GM12878 (cell line): ENCODE measurements around the gene HINFP. TPM values are rescaled to one million over a fixed set of nuclear protein-coding genes. Genes with fewer than 3 reads are reported as not detected.

ENCODE experiments used
- ATAC-seq: fragments of 200-7000 bp; cut with Tn5 transposase; 3 replicates; pipeline ENCODE4 v1.9.1; 2020; ENCODE audit warnings: mild to moderate bottlenecking, moderate library complexity
- BruUV-seq: library from RNA; stranded (reverse); fragments of 400-500 nt; replicated peaks from 2 replicates; lab custom pipeline; 2021; lab: Mats Ljungman, UMichigan
- CTCF ChIA-PET: fragments of 300-600 bp; sonication (Branson Sonifier 250); formaldehyde crosslinking; extraction: SDS; loops from one replicate; lab custom pipeline; 2021; ENCODE audit warnings: inconsistent platforms; lab: Yijun Ruan, JAX
- POLR2A ChIA-PET: fragments of 350-600 bp; formaldehyde crosslinking; extraction: SDS; loops from one replicate; lab custom pipeline; 2021; ENCODE audit warnings: inconsistent platforms; lab: Charles Lee
- RAD21 ChIA-PET: fragments of 300-600 bp; sonication (Branson Sonifier 250); formaldehyde crosslinking; loops from one replicate; lab custom pipeline; 2023; ENCODE audit warnings: antibody characterized with exemption; ENCODE audit not compliant: unreplicated experiment; lab: Charles Lee
- SMC1A ChIA-PET: fragments of 300-600 bp; sonication (Branson Sonifier 250); formaldehyde crosslinking; loops from one replicate; lab custom pipeline; 2023; ENCODE audit not compliant: unreplicated experiment, uncharacterized antibody; lab: Charles Lee
- DNase-seq: peaks from one replicate; pipeline ENCODE4 v3.0.0-alpha.2; 2011; ENCODE audit warnings: low read depth, low spot score
- FAIRE-seq: peaks from 3 replicates; lab custom pipeline; 2011; peaks lifted over from hg19 to GRCh38; lab: Jason Lieb, UNC
- H2AFZ ChIP-seq: 2 replicates; pipeline ENCODE4 v1.6.0; 2011; ENCODE audit warnings: low read depth, low read length, control low read depth; ENCODE audit not compliant: control insufficient read depth
- H3K27ac ChIP-seq: 2 replicates; pipeline ENCODE4 v1.5.1; 2011; ENCODE audit warnings: control low read depth; ENCODE audit not compliant: control insufficient read depth, insufficient read depth
- H3K27me3 ChIP-seq, 2 experiments: replicated peaks in 1 of 2; 2 replicates each; pipeline versions ENCODE4 v1.6.0 to v1.6.1; 2011; ENCODE audit warnings: low read length in 1 of 2; ENCODE audit not compliant: control insufficient read depth in 2 of 2, insufficient read depth in 2 of 2
- H3K36me3 ChIP-seq, 2 experiments: 2 replicates each; pipeline ENCODE4 v1.5.1; 2011; ENCODE audit warnings: low read length in 1 of 2; ENCODE audit not compliant: control insufficient read depth in 2 of 2, insufficient read depth in 2 of 2
- H3K4me1 ChIP-seq: 2 replicates; pipeline ENCODE4 v1.6.1; 2011; ENCODE audit warnings: mild to moderate bottlenecking, low read length, moderate library complexity, mixed read lengths; ENCODE audit not compliant: control insufficient read depth, insufficient read depth
- H3K4me2 ChIP-seq: 2 replicates; pipeline ENCODE4 v1.6.0; 2011; ENCODE audit warnings: control low read depth; ENCODE audit not compliant: control insufficient read depth, insufficient read depth
- H3K4me3 ChIP-seq: fragments of 200-600 bp; sonication (generic); 2 replicates; pipeline ENCODE4 v1.5.1; 2016
- H3K79me2 ChIP-seq: 2 replicates; pipeline ENCODE4 v1.6.0; 2011; ENCODE audit warnings: low read length; ENCODE audit not compliant: control insufficient read depth, insufficient read depth
- H3K9ac ChIP-seq: 2 replicates; pipeline ENCODE4 v1.8.0; 2011; ENCODE audit warnings: low read length, control low read depth, mixed read lengths; ENCODE audit not compliant: control insufficient read depth, insufficient read depth
- H3K9me3 ChIP-seq: replicated peaks from 3 replicates; pipeline ENCODE4 v1.5.1; 2011; ENCODE audit warnings: mild to moderate bottlenecking, low read length; ENCODE audit not compliant: control insufficient read depth, insufficient read depth
- H4K20me1 ChIP-seq: 2 replicates; pipeline ENCODE4 v1.6.0; 2011; ENCODE audit not compliant: control insufficient read depth, insufficient read depth
- CEBPZ ChIP-seq: fragments of 150-350 bp; IDR thresholded peaks from 2 replicates; pipeline ENCODE4 v1.6.1; 2016; ENCODE audit warnings: low read depth, low read length
- CREM ChIP-seq: IDR thresholded peaks from 2 replicates; pipeline ENCODE4 v1.6.1; 2014; ENCODE audit warnings: antibody characterized with exemption, low read depth
- EED ChIP-seq: sonication (generic); IDR thresholded peaks from 2 replicates; pipeline ENCODE4 v1.6.1; 2016; ENCODE audit warnings: antibody characterized with exemption, low read depth
- EP300 ChIP-seq, 2 experiments: fragments of 150-350 bp in 1 of 2; IDR thresholded peaks; 2 replicates each; pipeline ENCODE4 v1.6.1; 2011 to 2012; ENCODE audit warnings: low read depth in 2 of 2, low read length in 2 of 2, borderline replicate concordance in 1 of 2, improper control_type of control experiment in 1 of 2, inconsistent platforms in 1 of 2; ENCODE audit not compliant: control insufficient read depth in 1 of 2
- IKZF1 ChIP-seq: fragments of 450-650 bp; conservative IDR thresholded peaks from 2 replicates; pipeline ENCODE4 v1.6.1; 2017; ENCODE audit warnings: antibody characterized with exemption, mild to moderate bottlenecking
- MYB ChIP-seq: fragments of 150-350 bp; IDR thresholded peaks from 2 replicates; pipeline ENCODE4 v1.6.1; 2014; ENCODE audit warnings: mild to moderate bottlenecking, low read depth, low read length, borderline replicate concordance
- NFYB ChIP-seq: IDR thresholded peaks from 2 replicates; pipeline ENCODE4 v1.6.1; 2011; ENCODE audit warnings: low read depth, mild to moderate bottlenecking, low read length, improper control_type of control experiment, moderate library complexity; ENCODE audit not compliant: insufficient read depth
- ZBTB40 ChIP-seq: fragments of 450-650 bp; IDR thresholded peaks from 2 replicates; pipeline ENCODE4 v1.6.1; 2016; ENCODE audit warnings: mild to moderate bottlenecking, moderate library complexity, borderline replicate concordance
- WGBS: methylation state at CpG from one replicate; pipeline ENCODE4 v1.1.6; 2016; ENCODE audit warnings: low lambda C conversion rate; ENCODE audit not compliant: insufficient replicate concordance, insufficient coverage; ENCODE audit errors: missing lambda C conversion rate; 5-methylcytosine and 5-hydroxymethylcytosine counted together
- in situ Hi-C: fragments of 300-500 bp; cut with MboI; formaldehyde crosslinking; loops from 9 replicates; pipeline ENCODE4 v1.14.3; 2018; ENCODE audit warnings: mixed read lengths
- intact Hi-C: fragments of 100-400 bp; cut with micrococcal nuclease; formaldehyde crosslinking; loops from one replicate; pipeline ENCODE4 v1.14.2; 2022; ENCODE audit not compliant: unreplicated experiment
- polyA plus RNA-seq, 11 experiments: library from polyadenylated mRNA; depleted of rRNA in 4 of 11; unstranded in 6 of 11; stranded (reverse) in 5 of 11; fragments of >200 nt; fragmentation: Nextera tagmentation in 4 of 11; fragmentation: Illumina TruSeq in 1 of 11; extraction: Ambion mirVana in 4 of 11; extraction: Trizol in 1 of 11; gene quantifications; 1 replicate in 1 of 11; 2 replicates in 10 of 11; pipeline versions ENCODE4 v1.2.1 to v1.2.3, GENCODE V29; 2011 to 2016; ENCODE audit warnings: inconsistent platforms in 2 of 11, missing spikeins in 2 of 11, low read depth in 1 of 11
- total RNA-seq, 4 experiments: library from RNA; depleted of rRNA in 3 of 4; stranded (reverse); fragments of >200 nt in 3 of 4; fragmentation: Illumina TruSeq in 1 of 4; extraction: Trizol in 1 of 4; gene quantifications; 2 replicates each; pipeline versions ENCODE4 v1.2.1 to v1.2.3, GENCODE V29; 2013 to 2021
- TF ChIP-seq, protein P1 (sequence below): fragments of 150-350 bp; IDR thresholded peaks from 2 replicates; pipeline ENCODE4 v1.6.1; 2014; ENCODE audit warnings: mild to moderate bottlenecking, low read depth, low read length
- TF ChIP-seq, protein P2 (sequence below): IDR thresholded peaks from 2 replicates; pipeline ENCODE4 v1.6.1; 2012; ENCODE audit warnings: low read depth, low read length, improper control_type of control experiment

HINFP gene
- total and polyA plus RNA-seq, 10 of the 15 experiments (the other 5 are each of a cell fraction or from before 2014, with no cell fraction given), result 13.1 to 26.3 (median 18.6) TPM

- ChIA-PET CTCF (interaction anchor here (0.6 to 2.8 kb wide), 17 partner anchors 10 to 1941 kb away, joined by 3 to 11 read pairs (median 3); partner anchors contain the start of genes C2CD2L, DDX6, HYOU1 and VPS11), POLR2A (interaction anchor here (0.5 to 5.4 kb wide), 26 partner anchors 12 to 1358 kb away, joined by 3 to 69 read pairs (median 4); partner anchors contain the start of genes C2CD2L, CBL, CENATAC and DPAGT1), RAD21 (interaction anchor here (0.5 to 2.3 kb wide), 17 partner anchors 10 to 239 kb away, joined by 3 to 16 read pairs (median 4); partner anchors contain the start of genes C2CD2L, CBL, DPAGT1 and HINFP), SMC1A (interaction anchor here (0.6 to 2.1 kb wide), 6 partner anchors 15 to 67 kb away, joined by 3 to 9 read pairs (median 4); partner anchors contain the start of genes C2CD2L, DPAGT1, RPS25 and TRAPPC4)
- in situ Hi-C loops (no loop called here), intact Hi-C loops (loop anchor here (1.0 kb wide), 1 partner anchor 18 kb away; the partner anchor contains the start of gene VPS11)
- peaks cover 10% of the 10 kb centered on the region for H3K4me1 ChIP-seq
- WGBS, result 2% methylated on average over 44 of the region's 45 CpGs
- H3K4me2 ChIP-seq, result peak within 1 kb of the TSS; percentile 97
- no peaks in the 10 kb centered on the region for H3K27me3 ChIP-seq
- H3K9me3 ChIP-seq, result no peaks in the 10 kb centered on the region
- H3K4me3 ChIP-seq, result peak within 1 kb of the TSS; percentile 97
- ATAC-seq (peak; percentile 95), FAIRE-seq (peak; percentile 91), DNase-seq (peak; percentile 79)
- peaks cover 6 to 10% of the 10 kb centered on the region in 2 experiments; a peak in 3 of 4 replicates for H3K36me3 ChIP-seq
- BruUV-seq, result no TSS peak
- H3K9ac ChIP-seq, result peak within 1 kb of the TSS; percentile 62
- no peaks in the 10 kb centered on the region for H4K20me1 ChIP-seq
- H2AFZ ChIP-seq, result peak within 1 kb of the TSS; percentile 96
- peak within 1 kb of the TSS; percentile 94 for H3K27ac ChIP-seq
- peaks cover 12% of the 10 kb centered on the region for H3K79me2 ChIP-seq
- TF ChIP-seq, protein P1, sequence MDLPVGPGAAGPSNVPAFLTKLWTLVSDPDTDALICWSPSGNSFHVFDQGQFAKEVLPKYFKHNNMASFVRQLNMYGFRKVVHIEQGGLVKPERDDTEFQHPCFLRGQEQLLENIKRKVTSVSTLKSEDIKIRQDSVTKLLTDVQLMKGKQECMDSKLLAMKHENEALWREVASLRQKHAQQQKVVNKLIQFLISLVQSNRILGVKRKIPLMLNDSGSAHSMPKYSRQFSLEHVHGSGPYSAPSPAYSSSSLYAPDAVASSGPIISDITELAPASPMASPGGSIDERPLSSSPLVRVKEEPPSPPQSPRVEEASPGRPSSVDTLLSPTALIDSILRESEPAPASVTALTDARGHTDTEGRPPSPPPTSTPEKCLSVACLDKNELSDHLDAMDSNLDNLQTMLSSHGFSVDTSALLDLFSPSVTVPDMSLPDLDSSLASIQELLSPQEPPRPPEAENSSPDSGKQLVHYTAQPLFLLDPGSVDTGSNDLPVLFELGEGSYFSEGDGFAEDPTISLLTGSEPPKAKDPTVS, result no peak
- TF ChIP-seq EP300 (IDR thresholded peaks at IDR 0.05; ENCODE audit: borderline replicate concordance in 1 of 2, control insufficient read depth in 1 of 2, low read depth in 2 of 2, low read length in 2 of 2) (peak in 1 of 2 experiments; percentile 12; a peak in 1 of 4 replicates), NFYB (peak; percentile 87; the same call in 1 of the 2 replicates), CEBPZ (no peak), IKZF1 (peak; percentile 54; the same call in 1 of the 2 replicates), EED (no peak), MYB (no peak), ZBTB40 (peak; percentile 81), CREM (peak; percentile 91)
- TF ChIP-seq, protein P2, sequence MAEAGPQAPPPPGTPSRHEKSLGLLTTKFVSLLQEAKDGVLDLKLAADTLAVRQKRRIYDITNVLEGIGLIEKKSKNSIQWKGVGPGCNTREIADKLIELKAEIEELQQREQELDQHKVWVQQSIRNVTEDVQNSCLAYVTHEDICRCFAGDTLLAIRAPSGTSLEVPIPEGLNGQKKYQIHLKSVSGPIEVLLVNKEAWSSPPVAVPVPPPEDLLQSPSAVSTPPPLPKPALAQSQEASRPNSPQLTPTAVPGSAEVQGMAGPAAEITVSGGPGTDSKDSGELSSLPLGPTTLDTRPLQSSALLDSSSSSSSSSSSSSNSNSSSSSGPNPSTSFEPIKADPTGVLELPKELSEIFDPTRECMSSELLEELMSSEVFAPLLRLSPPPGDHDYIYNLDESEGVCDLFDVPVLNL, result peak; percentile 84
Measured at GRCh38 chr11:119084663-119085436, 36.5 kb upstream of the HINFP start, which contains the start of gene HMBS. Gene HMBS (plus strand): TSS chr11:119084881. CDS start chr11:119085034, 153 bp downstream.
